Measurements from ENCODE around the gene PRAMEF13.
"Not testable (repeated sequence)": the region's sequence is repeated elsewhere in the genome, so short reads cannot be mapped to it uniquely, and the experiment has no call there.

PRAMEF13 gene

DNA sequence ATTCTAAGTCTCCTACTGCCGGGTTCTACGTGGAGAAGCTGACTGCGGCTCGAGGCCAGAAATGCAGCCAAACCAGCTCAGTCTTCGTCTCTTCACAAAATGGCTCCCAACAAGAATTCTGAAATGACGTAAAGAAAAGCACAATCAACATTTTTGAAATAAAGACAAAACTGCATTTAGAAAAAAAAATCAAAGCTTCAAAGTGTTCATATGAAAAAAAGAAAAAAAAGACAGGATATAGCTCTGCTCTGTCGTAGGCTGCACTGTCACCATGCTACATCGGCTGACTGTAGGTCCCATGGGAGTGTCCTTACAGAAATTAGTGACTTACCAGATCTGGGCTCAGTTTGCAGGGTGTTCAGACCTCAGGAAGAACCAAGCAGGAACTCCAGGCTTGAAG lies 35.7 kb downstream of the PRAMEF13 start, which contains the start of gene HNRNPCL4:
TSS of gene HNRNPCL4 (minus strand) at position 101 of the 400 bp plus-strand sequence. CDS start 164 bp downstream, outside the sequence.
- not testable (repeated sequence) for DNase-seq (ENCODE audit: low spot score)

DNA sequence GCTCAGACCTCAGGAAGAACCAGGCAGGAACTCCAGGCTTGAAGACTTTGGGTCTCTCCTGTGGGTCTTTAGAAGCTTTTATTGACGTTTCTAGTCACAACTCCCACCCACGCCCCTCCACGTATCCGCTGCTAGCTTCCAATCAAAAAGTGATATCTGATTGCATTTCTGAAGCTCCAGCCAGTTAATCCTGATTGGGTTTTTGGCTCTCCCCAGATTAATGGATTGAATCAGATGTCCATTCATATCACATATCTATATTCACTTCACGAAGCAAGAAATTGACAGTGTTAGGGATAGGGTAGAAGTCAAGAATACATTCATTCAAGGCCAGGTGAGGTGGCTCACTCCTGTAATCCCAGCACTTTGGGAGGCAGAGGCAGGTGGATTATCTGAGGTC lies 45.3 kb downstream of the PRAMEF13 start, which contains the start of gene PRAMEF26:
TSS of gene PRAMEF26 (minus strand) at position 101 of the 400 bp plus-strand sequence. CDS start 2,914 bp downstream, outside the sequence.
- not testable (repeated sequence) for DNase-seq (ENCODE audit: low spot score)
